Lung (tissue), 12 donors: Measurements from ENCODE around the gene COL13A1. TPM values are rescaled to one million over a fixed set of nuclear protein-coding genes. Genes with fewer than 3 reads are reported as not detected.

ENCODE experiments used
- ATAC-seq: fragments of 200-7000 bp; cut with Tn5 transposase; one replicate; pipeline ENCODE4 v1.9.1; 2020; ENCODE audit warnings: moderate number of reproducible peaks; ENCODE audit not compliant: insufficient read depth, low FRiP score
- DNase-seq, 3 donors: peaks; one replicate each; pipeline ENCODE4 v3.0.0-alpha.2; 2013 to 2017
- H3K27ac ChIP-seq, 2 donors: one replicate each; pipeline ENCODE4 v1.5.1; 2013; ENCODE audit warnings: mild to moderate bottlenecking in 2 of 2, moderate library complexity in 2 of 2, control low read depth in 1 of 2, inconsistent platforms in 1 of 2, low read depth in 1 of 2, low read length in 1 of 2
- H3K27me3 ChIP-seq, 3 donors: one replicate each; pipeline ENCODE4 v1.5.1; 2013; ENCODE audit warnings: low read length in 2 of 3; ENCODE audit not compliant: control insufficient read depth in 3 of 3, insufficient read depth in 3 of 3
- H3K36me3 ChIP-seq, 4 donors: one replicate each; pipeline ENCODE4 v1.5.1; 2013; ENCODE audit warnings: low read length in 4 of 4, mild to moderate bottlenecking in 1 of 4, moderate library complexity in 1 of 4; ENCODE audit not compliant: control insufficient read depth in 4 of 4, insufficient read depth in 4 of 4
- H3K4me1 ChIP-seq, 5 donors: one replicate each; pipeline ENCODE4 v1.5.1; 2013; ENCODE audit warnings: low read length in 5 of 5, mild to moderate bottlenecking in 2 of 5, moderate library complexity in 1 of 5; ENCODE audit not compliant: control insufficient read depth in 5 of 5, insufficient read depth in 5 of 5
- H3K4me3 ChIP-seq: one replicate; pipeline ENCODE4 v1.5.1; 2013; ENCODE audit warnings: mild to moderate bottlenecking, control low read depth, moderate library complexity
- H3K9ac ChIP-seq, 2 donors: one replicate each; pipeline ENCODE4 v1.5.1; 2013; ENCODE audit warnings: low read length in 2 of 2, control low read depth in 1 of 2; ENCODE audit not compliant: insufficient read depth in 1 of 2
- H3K9me3 ChIP-seq, 4 donors: one replicate each; pipeline ENCODE4 v1.5.1; 2013; ENCODE audit warnings: low read length in 3 of 4, mild to moderate bottlenecking in 1 of 4, moderate library complexity in 1 of 4; ENCODE audit not compliant: control insufficient read depth in 4 of 4, insufficient read depth in 3 of 4
- CTCF ChIP-seq: IDR thresholded peaks from 2 replicates; pipeline ENCODE4 v1.5.1; 2012; ENCODE audit warnings: mild to moderate bottlenecking; ENCODE audit errors: control extremely low read depth, extremely low read depth
- WGBS, 2 donors: extraction: QIAGEN DNeasy Blood & Tissue Kit; methylation state at CpG; one replicate each; pipeline ENCODE4 v1.1.7; 2013; 5-methylcytosine and 5-hydroxymethylcytosine counted together
- polyA plus RNA-seq, 2 donors: library from polyadenylated mRNA; stranded (reverse); fragments of 200-250 nt; gene quantifications; one replicate each; pipeline ENCODE4 v1.2.1, GENCODE V29; 2013
- total RNA-seq, 2 donors: library from RNA; depleted of rRNA in 1 of 2; stranded (reverse); fragments of >200 nt in 1 of 2; gene quantifications; one replicate each; pipeline ENCODE4 v1.2.1, GENCODE V29; 2014 to 2021
- donor health status: control.
- donor health status: control.
- donor health status: Bipolar disorder and iron deficiency.
- donor health status: healthy.
- donor health status: DM: yes; HTN: yes; CAD: no.

Gene COL13A1
- total and polyA plus RNA-seq, 4 donors: 2.7 to 42.1 (median 5.6) TPM

GRCh38 chr10:69868821-69869220 lies 67.1 kb downstream of the COL13A1 start:
- ATAC-seq (no peak), DNase-seq (no peak)
- TF ChIP-seq CTCF: no peak
- 53 to 68% methylated on average over 2 of the region's 2 CpGs for WGBS, 2 donors
- H3K27me3 ChIP-seq: no peaks in the 10 kb centered on the region
- no peak overlapping the region for H3K9ac ChIP-seq
- no peaks in the 10 kb centered on the region for H3K9me3 ChIP-seq
- H3K4me1 ChIP-seq: peaks cover 0 to 17% (median 6%) of the 10 kb centered on the region in 5 donors
- peaks cover 0 to 9% (median 0%) of the 10 kb centered on the region in 4 donors for H3K36me3 ChIP-seq
- no peak overlapping the region for H3K4me3 ChIP-seq
- no peak overlapping the region for H3K27ac ChIP-seq

- Histone ChIP-seq H3K9ac (no peak overlapping the region), H3K4me1 (peaks cover 0 to 17% (median 6%) of the 10 kb centered on the region in 5 donors), H3K9me3 (no peaks in the 10 kb centered on the region), H3K4me3 (no peak overlapping the region), H3K27me3 (no peaks in the 10 kb centered on the region), H3K36me3 (peaks cover 0 to 9% (median 0%) of the 10 kb centered on the region in 4 donors), H3K27ac (no peak overlapping the region)
- ATAC-seq: no peak
- WGBS, 2 donors: 48 to 51% methylated on average over 3 of the region's 3 CpGs
- DNase-seq: peak in 1 of 3 donors; percentile 23
- TF ChIP-seq CTCF: no peak
These were observed 67.7 kb downstream of the COL13A1 start for GRCh38 chr10:69869291-69869961.

- DNase-seq (no peak), ATAC-seq (no peak)
- TF ChIP-seq CTCF: no peak
- Histone ChIP-seq H3K9me3 (no peaks in the 10 kb centered on the region), H3K27ac (no peak overlapping the region), H3K9ac (no peak overlapping the region), H3K4me1 (peaks cover 0 to 17% (median 6%) of the 10 kb centered on the region in 5 donors), H3K4me3 (no peak overlapping the region), H3K36me3 (peaks cover 0 to 13% (median 0%) of the 10 kb centered on the region in 4 donors), H3K27me3 (no peaks in the 10 kb centered on the region)
- 78% methylated on average over 7 of the region's 7 CpGs for WGBS, 2 donors
These were observed 68.9 kb downstream of the COL13A1 start for GRCh38 chr10:69870591-69870990.
